ENCODE measurements around the gene E2F4. TPM values are rescaled to one million over a fixed set of nuclear protein-coding genes. Genes with fewer than 3 reads are reported as not detected.
A peak's percentile ranks its signal among the peaks of the same experiment; 100 is the strongest.

Gene E2F4
- total and polyA plus RNA-seq, 2 of the 8 experiments (the other 6 are each of a cell fraction or from before 2014, with no cell fraction given), result 79.9 to 157 TPM

DNA sequence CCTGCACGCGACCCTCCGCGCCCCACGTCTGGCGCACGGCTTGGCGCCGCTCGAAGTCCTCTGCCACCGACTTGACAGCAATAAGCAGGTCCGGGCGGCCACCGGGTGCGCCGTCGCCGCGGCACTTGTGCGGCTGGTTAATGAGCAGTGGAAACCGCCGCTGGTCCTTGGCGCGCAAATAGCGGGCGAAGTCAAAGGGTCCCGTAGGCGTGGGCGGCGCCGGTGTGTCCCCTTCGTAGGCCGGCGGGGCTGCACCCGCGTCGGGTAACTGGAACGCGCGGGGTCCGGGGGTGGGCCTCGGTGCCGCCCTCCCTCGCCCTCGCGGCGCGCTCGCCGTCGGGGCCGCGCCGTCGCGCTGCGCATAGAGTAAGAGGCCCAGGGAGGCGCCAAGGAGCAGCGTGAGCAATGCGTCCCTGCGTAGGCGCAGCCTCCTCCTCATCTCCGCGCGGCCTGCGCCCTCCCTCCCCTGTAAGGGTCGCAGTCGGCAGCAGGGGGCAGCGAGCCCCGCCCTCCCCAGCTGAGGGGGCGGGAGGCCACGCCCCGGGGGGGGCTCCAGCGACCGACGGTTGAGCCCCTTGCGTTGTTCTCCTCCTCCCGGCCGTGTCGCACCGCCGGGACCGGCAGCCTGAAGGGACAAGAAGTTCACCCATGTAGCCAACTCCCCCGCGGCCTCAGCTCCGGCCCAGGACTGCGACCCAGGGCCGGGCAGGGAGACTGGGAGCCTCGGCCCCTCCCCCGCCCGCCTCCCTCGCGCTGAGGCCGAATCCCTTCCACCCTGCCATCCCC lies 41.7 kb upstream of the E2F4 start:
- FAIRE-seq, result no peak
- TF ChIP-seq KDM4A (IDR thresholded peaks at IDR 0.05; ENCODE audit: low read depth, low read length, severe bottlenecking), result peak; percentile 49
- no peak for TF ChIP-seq CTBP2 (IDR thresholded peaks at IDR 0.05; ENCODE audit: borderline replicate concordance, insufficient read depth, insufficient read length, low read length)
- 0 out of 2 replicates have a peak, but pooled peaks have one; percentile 50 for TF ChIP-seq RBBP5 (IDR thresholded peaks at IDR 0.05; ENCODE audit: borderline replicate concordance, low read depth, low read length)
- TF ChIP-seq NANOG (IDR thresholded peaks at IDR 0.05; ENCODE audit: insufficient read depth, low read depth, low read length, poor library complexity, severe bottlenecking), result no peak
- TF ChIP-seq EGR1 (IDR thresholded peaks at IDR 0.05; ENCODE audit: borderline replicate concordance, low read depth, low read length), result peak; percentile 89; the same call in 1 of the 2 replicates
- TF ChIP-seq ASH2L (IDR thresholded peaks at IDR 0.05; ENCODE audit: low read length), result peak; percentile 86
- TF ChIP-seq, protein P1, sequence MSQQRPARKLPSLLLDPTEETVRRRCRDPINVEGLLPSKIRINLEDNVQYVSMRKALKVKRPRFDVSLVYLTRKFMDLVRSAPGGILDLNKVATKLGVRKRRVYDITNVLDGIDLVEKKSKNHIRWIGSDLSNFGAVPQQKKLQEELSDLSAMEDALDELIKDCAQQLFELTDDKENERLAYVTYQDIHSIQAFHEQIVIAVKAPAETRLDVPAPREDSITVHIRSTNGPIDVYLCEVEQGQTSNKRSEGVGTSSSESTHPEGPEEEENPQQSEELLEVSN (IDR thresholded peaks at IDR 0.05), result peak; percentile 84; the same call in 1 of the 2 replicates
- TF ChIP-seq SP1 (IDR thresholded peaks at IDR 0.05; ENCODE audit: low read depth, low read length), result 0 out of 2 replicates have a peak, but pooled peaks have one; percentile 37
- 0 out of 2 replicates have a peak, but pooled peaks have one; percentile 74 for TF ChIP-seq BACH1 (IDR thresholded peaks at IDR 0.05; ENCODE audit: low read length)
- TF ChIP-seq CREB1 (IDR thresholded peaks at IDR 0.05), result peak; percentile 86

More for the DNA sequence above, 41.7 kb upstream of the E2F4 start:
- Histone ChIP-seq H4K5ac (ENCODE audit: insufficient read length, low read depth, low read length) (peak overlapping the region; percentile 83), H2BK120ac (replicated peaks; ENCODE audit: low read depth, low read length) (no peak overlapping the region), H3K79me1 (ENCODE audit: low read depth, low read length) (no peaks in the 10 kb centered on the region), H3K9ac (replicated peaks in 1 of 4; ENCODE audit: extremely low read depth in 1 of 4, low read depth in 3 of 4, low read length in 3 of 4) (peak overlapping the region in 2 of 4 experiments; percentile 42 to 45; a peak in 2 of 7 replicates), H2BK12ac (ENCODE audit: low read depth, low read length) (no peak overlapping the region), H3K27me3 (replicated peaks in 1 of 4; ENCODE audit: control insufficient read depth in 3 of 4, extremely low read depth in 1 of 4, insufficient read depth in 3 of 4, low read length in 3 of 4) (peaks cover 27 to 49% (median 41%) of the 10 kb centered on the region in 4 experiments), H3K36me3 (ENCODE audit: control insufficient read depth in 2 of 4, insufficient read depth in 4 of 4, low read length in 3 of 4) (peaks cover 11 to 18% (median 16%) of the 10 kb centered on the region in 4 experiments; a peak in 5 of 8 replicates), H4K8ac (ENCODE audit: extremely low read depth, insufficient read depth, low read length) (peak overlapping the region; percentile 96), H3K27ac (ENCODE audit: low read depth, low read length) (no peak overlapping the region), H3K4ac (replicated peaks; ENCODE audit: insufficient read length, low read depth, low read length) (no peak overlapping the region), H3K23me2 (ENCODE audit: low read depth, low read length) (peaks cover 17% of the 10 kb centered on the region; the same call in 1 of the 2 replicates), H3K4me2 (ENCODE audit: insufficient read depth in 1 of 2, low read depth in 2 of 2, low read length in 2 of 2) (peak overlapping the region; percentile 80 to 92), H3K9me3 (ENCODE audit: insufficient read depth in 2 of 2, low read depth in 1 of 2, low read length in 1 of 2) (no peaks in the 10 kb centered on the region; a peak in 1 of 4 replicates), H4K91ac (replicated peaks; ENCODE audit: insufficient read length, low read length) (no peak overlapping the region), H3K23ac (ENCODE audit: insufficient read length) (no peak overlapping the region), H4K20me1 (replicated peaks in 1 of 2; ENCODE audit: control insufficient read depth in 1 of 2, insufficient read depth in 2 of 2, low read length in 2 of 2) (peaks cover 3 to 26% of the 10 kb centered on the region in 2 experiments), H3K4me3 (ENCODE audit: extremely low read depth in 1 of 4, insufficient read depth in 2 of 4, low read depth in 3 of 4, low read length in 4 of 4) (peak overlapping the region; percentile 62 to 75 (median 72)), H3K18ac (ENCODE audit: extremely low read depth, low read length) (peak overlapping the region; percentile 97; the same call in 1 of the 2 replicates), H2BK15ac (ENCODE audit: low read length) (no peak overlapping the region), H3K4me1 (replicated peaks in 1 of 4; ENCODE audit: control insufficient read depth in 3 of 4, insufficient read depth in 4 of 4, low read length in 3 of 4) (peaks cover 0 to 11% (median 9%) of the 10 kb centered on the region in 4 experiments; a peak in 5 of 7 replicates), H3K79me2 (ENCODE audit: control insufficient read depth in 1 of 2, insufficient read depth in 2 of 2, low read length in 2 of 2) (no peaks in the 10 kb centered on the region), H3K56ac (replicated peaks; ENCODE audit: insufficient read length, low read depth, low read length) (peak overlapping the region; percentile 39), H2BK5ac (ENCODE audit: low read depth, low read length) (no peak overlapping the region; the same call in 1 of the 2 replicates), H2AFZ (ENCODE audit: low read length) (no peak overlapping the region; the same call in 1 of the 2 replicates), H2AK5ac (ENCODE audit: low read depth, low read length) (no peak overlapping the region), H2BK20ac (ENCODE audit: low read length) (no peak overlapping the region), H3K14ac (ENCODE audit: insufficient read length) (no peak overlapping the region)
- ChIA-PET POLR2A (ENCODE audit: partially characterized antibody) (interaction anchor here (0.9 to 2.5 kb wide), 10 partner anchors 10 to 175 kb away, joined by 3 to 12 read pairs (median 5); partner anchors contain the start of genes FBXL8, HSF4 and TRADD), CTCF (ENCODE audit: partially characterized antibody) (interaction anchor here (0.6 to 14.1 kb wide), 25 partner anchors 9 to 364 kb away, joined by 3 to 291 read pairs (median 4); partner anchors contain the start of genes CES3, FBXL8, HSF4 and NOL3)
- WGBS, 2 experiments (ENCODE audit: extremely low coverage in 1 of 2, insufficient coverage in 1 of 2, insufficient read length in 1 of 2, insufficient replicate concordance in 2 of 2, low coverage in 1 of 2, low lambda C conversion rate in 2 of 2, missing lambda C conversion rate in 1 of 2), result 5% methylated on average over 44 of the region's 94 CpGs; no CpG with 5 or more reads in 1 of the 2 experiments
- DNase-seq (ENCODE audit: low read depth in 1 of 2, low spot score in 2 of 2), result peak in 1 of 2 experiments; percentile 94
